HEK293 (cell line): Measurements from ENCODE around the gene BATF2.

Experiments used
- BCL11A ChIP-seq: fragments of 450-650 bp; formaldehyde crosslinking; IDR thresholded peaks from 2 replicates; pipeline ENCODE4 v1.5.1; 2016; ENCODE audit warnings: low read depth, missing biosample characterization, missing genetic modification characterization
- BCL6B ChIP-seq: fragments of 450-650 bp; formaldehyde crosslinking; IDR thresholded peaks from 2 replicates; pipeline ENCODE4 v1.5.1; 2017; ENCODE audit warnings: missing biosample characterization, missing genetic modification characterization
- CTCF ChIP-seq: fragments of 450-650 bp; formaldehyde crosslinking; IDR thresholded peaks from 2 replicates; pipeline ENCODE4 v1.5.1; 2016; ENCODE audit warnings: missing biosample characterization, missing genetic modification characterization
- ELK4 ChIP-seq: IDR thresholded peaks from 2 replicates; pipeline ENCODE4 v1.6.1; 2011; ENCODE audit warnings: mild to moderate bottlenecking, low read depth, low read length, borderline replicate concordance
- OSR2 ChIP-seq: fragments of 450-650 bp; formaldehyde crosslinking; IDR thresholded peaks from 2 replicates; pipeline ENCODE4 v1.5.1; 2016; ENCODE audit warnings: missing biosample characterization, missing genetic modification characterization
- PATZ1 ChIP-seq: fragments of 450-650 bp; formaldehyde crosslinking; IDR thresholded peaks from 2 replicates; pipeline ENCODE4 v1.5.1; 2016; ENCODE audit warnings: missing biosample characterization, missing genetic modification characterization
- PRDM2 ChIP-seq: fragments of 450-650 bp; formaldehyde crosslinking; IDR thresholded peaks from 2 replicates; pipeline ENCODE4 v1.5.1; 2016; ENCODE audit warnings: missing biosample characterization, missing genetic modification characterization, borderline replicate concordance
- PRDM6 ChIP-seq: fragments of 450-650 bp; formaldehyde crosslinking; IDR thresholded peaks from 2 replicates; pipeline ENCODE4 v1.5.1; 2017; ENCODE audit warnings: missing biosample characterization, missing genetic modification characterization
- SP2 ChIP-seq: fragments of 450-650 bp; formaldehyde crosslinking; IDR thresholded peaks from 2 replicates; pipeline ENCODE4 v1.5.1; 2016; ENCODE audit warnings: missing biosample characterization, missing genetic modification characterization
- WT1 ChIP-seq: fragments of 450-650 bp; formaldehyde crosslinking; IDR thresholded peaks from 2 replicates; pipeline ENCODE4 v1.5.1; 2016; ENCODE audit warnings: missing biosample characterization, missing genetic modification characterization
- YY1 ChIP-seq: fragments of 450-650 bp; formaldehyde crosslinking; IDR thresholded peaks from 2 replicates; pipeline ENCODE4 v1.5.1; 2018; ENCODE audit warnings: missing biosample characterization, missing genetic modification characterization
- ZBTB17 ChIP-seq: fragments of 450-650 bp; formaldehyde crosslinking; IDR thresholded peaks from 2 replicates; pipeline ENCODE4 v1.5.1; 2016; ENCODE audit warnings: missing biosample characterization, missing genetic modification characterization
- ZEB2 ChIP-seq: fragments of 450-650 bp; formaldehyde crosslinking; IDR thresholded peaks from 2 replicates; pipeline ENCODE4 v1.5.1; 2016; ENCODE audit warnings: missing biosample characterization, missing genetic modification characterization
- ZNF10 ChIP-seq: fragments of 450-650 bp; formaldehyde crosslinking; IDR thresholded peaks from 2 replicates; pipeline ENCODE4 v1.5.1; 2017; ENCODE audit warnings: missing biosample characterization, missing genetic modification characterization
- ZNF202 ChIP-seq: fragments of 450-650 bp; formaldehyde crosslinking; IDR thresholded peaks from 2 replicates; pipeline ENCODE4 v1.5.1; 2016; ENCODE audit warnings: missing biosample characterization, missing genetic modification characterization, borderline replicate concordance
- ZNF362 ChIP-seq: fragments of 450-650 bp; formaldehyde crosslinking; IDR thresholded peaks from 2 replicates; pipeline ENCODE4 v1.5.1; 2016; ENCODE audit warnings: missing biosample characterization, missing genetic modification characterization
- ZNF366 ChIP-seq: fragments of 450-650 bp; formaldehyde crosslinking; conservative IDR thresholded peaks from 2 replicates; pipeline ENCODE4 v1.5.1; 2016; ENCODE audit warnings: missing biosample characterization, missing genetic modification characterization
- ZNF449 ChIP-seq: fragments of 450-650 bp; formaldehyde crosslinking; IDR thresholded peaks from 2 replicates; pipeline ENCODE4 v1.5.1; 2017; ENCODE audit warnings: missing biosample characterization, mild to moderate bottlenecking, missing genetic modification characterization, moderate library complexity
- ZNF501 ChIP-seq: fragments of 450-650 bp; formaldehyde crosslinking; IDR thresholded peaks from 2 replicates; pipeline ENCODE4 v1.5.1; 2016; ENCODE audit warnings: missing biosample characterization, missing genetic modification characterization
- ZNF514 ChIP-seq: fragments of 450-650 bp; formaldehyde crosslinking; IDR thresholded peaks from 2 replicates; pipeline ENCODE4 v1.5.1; 2016; ENCODE audit warnings: missing biosample characterization, missing genetic modification characterization
- ZNF747 ChIP-seq: fragments of 450-650 bp; formaldehyde crosslinking; IDR thresholded peaks from 2 replicates; pipeline ENCODE4 v1.5.1; 2016; ENCODE audit warnings: missing biosample characterization, missing genetic modification characterization

The BATF2 gene

GRCh38 chr11:65013888-65014725 lies 17.3 kb upstream of the BATF2 start, which contains the start of gene ARL2 (continued):
- TF ChIP-seq ZNF449 (tag by site-specific recombination) = no peak; the same call in none of the 2 replicates
- TF ChIP-seq ZNF362 = no peak
- TF ChIP-seq CTCF (tag by site-specific recombination) = peak; percentile 97
- peak; percentile 83 for TF ChIP-seq ZEB2
- TF ChIP-seq BCL6B (tag by site-specific recombination) = no peak
- no peak for TF ChIP-seq PRDM2 (tag by site-specific recombination)
- TF ChIP-seq SP2 = peak; percentile 76
- no peak for TF ChIP-seq ZNF10
- TF ChIP-seq ZNF747 (tag by site-specific recombination) = no peak
- peak; percentile 69 for TF ChIP-seq ZBTB17
- no peak for TF ChIP-seq YY1 (tag by site-specific recombination)
- no peak for TF ChIP-seq PRDM6
- no peak for TF ChIP-seq ZNF202 (tag by site-specific recombination)
- TF ChIP-seq OSR2 (tag by site-specific recombination) = no peak
- no peak; the same call in 1 of the 2 replicates for TF ChIP-seq ZNF501 (tag by site-specific recombination)
- peak; percentile 57; the same call in 1 of the 2 replicates for TF ChIP-seq BCL11A
- TF ChIP-seq ZNF514 (tag by site-specific recombination) = no peak
- TF ChIP-seq ELK4 = no peak
- no peak for TF ChIP-seq WT1
- peak; percentile 62 for TF ChIP-seq PATZ1 (tag by site-specific recombination)
- TF ChIP-seq ZNF366 = no peak
